ENCODE results near the gene HJV.

DNA sequence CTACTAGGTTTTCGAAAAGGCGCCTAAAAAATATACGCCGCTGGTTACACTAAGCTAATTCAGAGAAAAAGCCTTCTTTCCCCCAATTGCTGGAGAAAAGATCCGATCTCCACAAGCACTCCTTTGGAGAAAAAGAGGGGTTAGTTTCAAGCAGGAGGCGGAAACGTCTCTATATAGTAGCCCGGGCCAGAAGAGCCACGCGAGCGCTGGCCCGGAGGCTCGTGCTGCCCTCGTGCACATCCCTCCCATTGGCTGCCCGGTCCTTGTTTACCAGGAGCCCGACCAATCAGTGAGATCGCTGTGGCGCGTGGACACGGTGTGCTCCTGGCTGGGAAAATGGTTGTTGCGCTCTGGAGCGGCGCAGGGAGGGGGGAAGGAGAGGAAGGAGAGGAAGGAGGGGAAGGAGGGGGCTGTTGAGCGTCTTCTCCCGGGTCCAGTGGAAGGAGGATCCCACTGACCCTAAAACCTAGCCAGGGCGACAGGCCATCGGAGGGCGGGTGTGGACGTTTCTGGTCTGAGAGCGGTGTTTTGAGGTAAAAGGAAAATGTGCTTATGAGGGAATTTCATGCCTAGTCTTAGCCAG lies 25.0 kb downstream of the HJV start, which contains the start of gene TXNIP:
- TF ChIP-seq, protein P1, sequence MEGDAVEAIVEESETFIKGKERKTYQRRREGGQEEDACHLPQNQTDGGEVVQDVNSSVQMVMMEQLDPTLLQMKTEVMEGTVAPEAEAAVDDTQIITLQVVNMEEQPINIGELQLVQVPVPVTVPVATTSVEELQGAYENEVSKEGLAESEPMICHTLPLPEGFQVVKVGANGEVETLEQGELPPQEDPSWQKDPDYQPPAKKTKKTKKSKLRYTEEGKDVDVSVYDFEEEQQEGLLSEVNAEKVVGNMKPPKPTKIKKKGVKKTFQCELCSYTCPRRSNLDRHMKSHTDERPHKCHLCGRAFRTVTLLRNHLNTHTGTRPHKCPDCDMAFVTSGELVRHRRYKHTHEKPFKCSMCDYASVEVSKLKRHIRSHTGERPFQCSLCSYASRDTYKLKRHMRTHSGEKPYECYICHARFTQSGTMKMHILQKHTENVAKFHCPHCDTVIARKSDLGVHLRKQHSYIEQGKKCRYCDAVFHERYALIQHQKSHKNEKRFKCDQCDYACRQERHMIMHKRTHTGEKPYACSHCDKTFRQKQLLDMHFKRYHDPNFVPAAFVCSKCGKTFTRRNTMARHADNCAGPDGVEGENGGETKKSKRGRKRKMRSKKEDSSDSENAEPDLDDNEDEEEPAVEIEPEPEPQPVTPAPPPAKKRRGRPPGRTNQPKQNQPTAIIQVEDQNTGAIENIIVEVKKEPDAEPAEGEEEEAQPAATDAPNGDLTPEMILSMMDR (tag by site-specific recombination; IDR thresholded peaks at IDR 0.05) = no peak
- TF ChIP-seq ZNF670 (tag by site-specific recombination; IDR thresholded peaks at IDR 0.05; ENCODE audit: low read depth) = no peak
- TF ChIP-seq GLI4 (tag by site-specific recombination; IDR thresholded peaks at IDR 0.05) = no peak
- no peak; the same call in 1 of the 2 replicates for TF ChIP-seq BCL11A (tag by site-specific recombination; IDR thresholded peaks at IDR 0.05; ENCODE audit: low read depth)
- no peak for TF ChIP-seq MEIS1 (CRISPR knock-in tag; IDR thresholded peaks at IDR 0.05; ENCODE audit: borderline replicate concordance)
- no peak for TF ChIP-seq ZNF24 (tag by site-specific recombination; IDR thresholded peaks at IDR 0.05)
- TF ChIP-seq ZFP69B (tag by site-specific recombination; IDR thresholded peaks at IDR 0.05) = 0 out of 2 replicates have a peak, but pooled peaks have one; percentile 24
